ENCODE results near the gene RNGTT.

Gene RNGTT

DNA sequence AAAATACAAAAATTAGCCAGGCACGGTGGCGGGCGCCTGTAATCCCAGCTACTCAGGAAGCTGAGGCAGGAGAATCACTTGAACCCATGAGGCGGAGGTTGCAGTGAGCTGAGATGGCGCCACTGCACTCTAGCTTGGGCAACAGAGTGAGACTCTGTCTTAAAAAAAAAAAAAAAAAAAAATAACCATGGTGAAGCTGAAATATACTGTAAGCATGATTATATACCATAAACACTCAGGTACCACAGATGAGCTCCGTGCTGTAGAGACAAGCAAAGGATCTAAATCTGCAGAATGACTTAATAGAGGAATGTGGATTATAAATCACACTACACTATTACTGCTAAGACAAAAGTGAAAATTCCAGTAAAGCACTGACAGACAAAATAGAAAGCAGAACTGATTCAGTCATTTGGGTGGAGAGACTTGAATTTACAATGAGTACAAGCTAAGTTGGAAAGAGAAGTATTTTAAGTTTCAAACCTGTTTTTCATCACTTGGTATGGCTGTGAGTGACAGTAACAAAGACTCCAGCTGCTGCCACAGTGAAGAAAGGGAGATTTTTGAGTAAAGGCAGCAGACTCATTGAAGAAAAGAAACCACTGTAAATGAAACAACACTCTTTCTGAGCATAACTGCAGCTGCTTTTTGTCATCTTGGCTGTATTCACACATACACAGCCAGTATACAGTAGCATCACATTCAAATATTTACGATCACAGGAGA lies 322.1 kb downstream of the RNGTT start:
- DNase-seq, result no peak

DNA sequence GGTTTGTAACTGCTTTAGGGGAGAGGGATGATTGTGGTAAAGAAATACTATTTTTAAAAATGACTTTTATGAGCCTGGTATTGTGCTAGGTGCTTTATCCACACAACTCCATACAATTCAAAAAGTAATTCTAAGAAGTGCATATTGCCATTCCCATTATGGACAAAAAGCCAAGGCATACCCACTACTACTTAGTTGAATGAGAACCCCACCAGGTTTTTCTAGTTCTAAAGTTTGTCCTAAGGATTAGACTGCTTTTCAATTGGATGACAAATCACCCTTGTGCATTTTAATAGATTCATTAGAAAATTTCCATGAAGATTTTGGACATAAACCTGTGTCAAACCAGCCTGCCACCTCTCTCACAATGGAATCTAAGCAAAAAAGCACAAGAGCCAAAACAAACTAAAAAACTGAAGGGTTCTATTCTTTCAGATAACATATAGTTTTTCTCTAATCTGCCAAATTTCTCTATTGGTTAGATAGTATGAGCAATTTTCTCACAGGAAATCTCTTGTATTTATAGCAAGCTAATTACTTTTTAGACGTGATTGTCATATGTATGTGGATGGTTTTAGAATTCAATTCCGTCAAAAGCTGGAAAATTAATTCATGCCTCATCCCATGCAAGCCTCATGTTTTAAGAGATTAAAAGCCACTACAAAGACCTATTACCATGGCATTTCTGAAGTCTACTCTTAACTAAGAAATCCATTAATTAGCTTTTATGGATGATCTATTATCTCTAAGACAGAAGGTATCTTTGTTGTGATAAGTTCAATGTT lies 325.5 kb downstream of the RNGTT start:
- no peak for DNase-seq

GRCh38 chr6:88636871-88637270 lies 326.5 kb downstream of the RNGTT start:
- DNase-seq, result no peak

GRCh38 chr6:88633782-88634181 lies 329.6 kb downstream of the RNGTT start:
- DNase-seq, result no peak

DNA sequence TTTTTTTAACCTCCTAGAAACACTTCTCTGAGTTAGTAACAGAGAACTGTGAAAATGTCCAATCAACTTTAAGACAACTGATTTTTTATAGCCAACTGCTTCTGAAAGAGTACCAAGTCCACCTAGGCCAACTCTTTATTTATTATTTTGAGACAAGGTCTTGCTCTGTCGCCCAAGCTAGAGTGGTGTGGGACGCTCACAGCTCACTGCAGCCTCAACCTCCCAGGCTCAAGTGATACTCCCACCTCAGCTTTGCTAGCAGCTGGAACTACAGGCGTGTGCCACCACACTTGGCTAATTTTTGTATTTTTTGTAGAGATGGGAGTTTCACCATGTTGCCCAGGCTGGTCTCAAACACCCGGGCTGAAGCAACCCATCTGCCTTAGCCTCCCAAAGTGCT lies 331.6 kb downstream of the RNGTT start:
- no peak for DNase-seq

GRCh38 chr6:88629838-88630494 lies 333.5 kb downstream of the RNGTT start:
- no peak for DNase-seq

- no peak for DNase-seq
Measured at GRCh38 chr6:88626460-88626859, 337.0 kb downstream of the RNGTT start.

- DNase-seq, result no peak
Measured at GRCh38 chr6:88623531-88623930, 339.9 kb downstream of the RNGTT start.

GRCh38 chr6:88619951-88620350 lies 343.5 kb downstream of the RNGTT start:
- DNase-seq, result no peak

GRCh38 chr6:88616380-88616779 lies 347.0 kb downstream of the RNGTT start:
- no peak for DNase-seq

DNA sequence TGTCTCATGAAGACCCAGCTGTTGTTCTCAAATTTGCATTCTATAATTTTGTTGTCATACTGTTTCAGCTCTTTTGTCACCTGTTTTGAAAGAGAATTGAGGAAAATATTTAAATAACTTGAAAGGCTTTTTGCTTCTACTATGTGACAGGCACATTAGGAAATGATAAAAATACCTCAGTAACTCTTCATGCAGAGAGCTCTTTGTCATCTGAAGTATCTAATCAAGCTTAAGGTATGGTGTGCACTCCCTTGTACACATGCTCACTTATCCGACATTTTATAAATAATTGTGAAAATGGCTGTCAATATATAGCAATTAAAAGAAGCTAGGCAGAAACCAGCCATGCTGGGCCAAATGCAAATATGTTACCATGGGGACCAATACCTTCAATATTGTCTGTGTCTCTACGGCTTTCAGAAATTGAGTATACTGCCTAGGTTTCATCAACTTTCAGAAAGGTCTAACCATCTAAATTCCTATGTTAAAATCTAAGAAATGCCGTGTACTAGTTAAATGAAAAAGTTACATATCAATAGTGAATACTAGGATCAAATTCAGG lies 349.0 kb downstream of the RNGTT start:
- no peak for DNase-seq

GRCh38 chr6:88612631-88613030 lies 350.8 kb downstream of the RNGTT start:
- no peak for DNase-seq

DNA sequence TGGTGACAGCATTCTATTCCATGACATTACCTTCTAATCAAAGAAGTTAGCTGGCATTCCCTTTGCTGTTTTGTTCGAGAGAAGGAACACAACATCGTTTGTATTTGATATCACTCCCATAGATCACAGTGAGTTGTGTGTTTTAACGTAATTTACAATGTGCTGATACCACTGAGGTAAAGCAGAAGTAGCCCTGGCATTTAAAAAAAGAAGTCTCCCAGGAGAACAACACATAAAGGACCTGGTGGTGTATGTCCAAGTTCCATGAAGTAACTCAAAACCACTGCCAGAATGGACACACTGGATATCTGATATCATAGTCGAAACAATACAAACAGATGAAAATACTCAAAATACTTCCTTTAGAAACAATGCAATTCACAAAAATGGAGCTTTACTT lies 351.7 kb downstream of the RNGTT start:
- DNase-seq, result no peak

DNA sequence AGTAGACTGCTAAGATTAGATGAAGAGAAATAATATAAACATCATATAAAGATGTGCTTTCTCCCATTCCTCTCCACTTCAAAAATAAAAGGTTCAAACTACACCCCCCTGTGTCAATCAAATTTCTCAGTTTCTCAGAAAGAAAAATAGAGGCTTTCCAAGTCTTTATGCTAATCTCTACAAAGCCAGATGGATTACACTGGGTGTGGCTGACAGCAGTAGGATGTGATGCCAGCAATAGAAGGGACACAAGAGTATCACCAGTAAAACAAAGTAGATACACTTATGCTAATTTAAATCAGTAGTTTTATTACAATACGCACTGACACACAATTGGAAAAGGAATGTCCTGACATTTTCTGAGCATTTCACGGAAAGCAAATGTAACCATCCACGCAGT lies 353.4 kb downstream of the RNGTT start:
- no peak for DNase-seq

GRCh38 chr6:88605271-88605670 lies 358.1 kb downstream of the RNGTT start:
- no peak for DNase-seq

DNA sequence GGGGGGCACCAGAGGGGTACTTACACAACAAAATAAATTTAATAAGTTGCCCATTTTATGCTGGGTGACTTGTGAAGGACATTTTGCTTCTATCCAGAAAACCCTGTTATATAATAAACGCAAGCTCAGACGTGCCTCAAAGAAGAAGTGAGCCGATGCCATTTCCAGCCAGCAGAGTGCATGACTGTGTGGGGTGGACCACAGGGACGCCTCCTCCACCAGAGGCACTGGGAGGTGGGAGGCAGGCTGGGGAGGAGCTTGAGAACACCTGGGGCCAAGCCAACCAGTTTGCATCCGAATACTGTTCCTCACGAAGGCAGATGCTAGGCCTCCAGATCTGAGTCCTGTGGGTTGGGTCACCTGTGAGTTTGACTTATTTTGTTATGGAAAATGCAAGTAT lies 363.8 kb downstream of the RNGTT start:
- no peak for DNase-seq

DNA sequence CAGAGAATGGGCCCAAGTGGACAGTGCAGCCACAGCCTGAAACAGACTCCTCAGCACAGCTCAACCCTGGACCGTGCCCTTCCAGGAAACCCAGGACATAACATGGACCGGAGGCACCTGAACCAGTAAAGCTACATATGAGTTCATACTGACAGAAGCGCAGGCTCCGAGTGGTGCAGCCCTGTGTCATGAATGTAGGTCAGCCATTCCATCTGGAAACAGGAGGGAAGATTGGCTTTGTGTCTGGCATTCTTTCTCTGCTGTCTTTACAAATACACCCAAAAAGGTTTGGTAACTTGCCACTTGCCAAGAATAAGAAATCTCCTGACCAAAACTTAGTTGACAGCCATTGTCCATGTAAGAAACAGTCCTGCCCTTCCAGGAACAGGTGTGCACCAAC lies 366.6 kb downstream of the RNGTT start:
- DNase-seq, result no peak

- no peak for DNase-seq
Measured at GRCh38 chr6:88588938-88589337, 374.5 kb downstream of the RNGTT start.

GRCh38 chr6:88587150-88587520 lies 376.3 kb downstream of the RNGTT start:
- DNase-seq, result no peak

DNA sequence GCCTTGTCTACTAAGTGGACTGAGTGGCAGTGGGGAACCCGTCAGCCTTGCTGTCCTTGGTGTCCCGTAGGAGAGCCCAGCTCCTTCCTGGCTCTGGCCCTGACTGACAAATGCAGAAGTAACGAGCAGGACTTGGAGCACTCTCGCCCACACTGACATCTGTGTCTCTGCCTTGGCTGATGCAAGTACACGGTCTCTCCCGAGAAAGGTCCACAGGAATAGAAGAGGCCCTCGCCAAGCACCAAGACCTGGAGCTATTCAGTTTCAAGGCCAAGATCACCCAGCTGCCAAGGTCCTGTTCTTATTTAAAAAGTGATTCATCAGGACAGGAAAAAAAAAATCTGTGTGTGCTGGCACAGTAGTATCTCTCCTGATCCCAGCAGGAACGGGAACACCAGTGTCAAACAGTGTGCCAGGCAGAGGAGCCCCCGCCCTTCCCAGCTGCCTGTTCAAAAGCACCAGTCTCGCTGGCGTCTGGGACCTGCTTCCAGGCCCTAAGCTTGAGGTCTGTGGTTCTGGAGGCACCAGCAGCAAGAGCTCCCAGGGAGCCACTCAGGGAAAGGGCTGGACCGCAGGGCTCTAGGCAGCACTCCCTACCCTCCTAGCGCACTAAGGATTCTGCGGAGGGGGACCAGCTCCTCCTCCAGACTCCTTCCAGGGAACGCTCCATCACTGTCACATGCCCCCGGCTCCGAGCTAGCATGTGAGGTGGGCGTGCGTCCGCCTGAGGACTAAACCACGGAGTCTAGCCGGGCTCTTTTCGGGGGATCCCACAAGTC lies 376.9 kb downstream of the RNGTT start:
- no peak for DNase-seq

DNA sequence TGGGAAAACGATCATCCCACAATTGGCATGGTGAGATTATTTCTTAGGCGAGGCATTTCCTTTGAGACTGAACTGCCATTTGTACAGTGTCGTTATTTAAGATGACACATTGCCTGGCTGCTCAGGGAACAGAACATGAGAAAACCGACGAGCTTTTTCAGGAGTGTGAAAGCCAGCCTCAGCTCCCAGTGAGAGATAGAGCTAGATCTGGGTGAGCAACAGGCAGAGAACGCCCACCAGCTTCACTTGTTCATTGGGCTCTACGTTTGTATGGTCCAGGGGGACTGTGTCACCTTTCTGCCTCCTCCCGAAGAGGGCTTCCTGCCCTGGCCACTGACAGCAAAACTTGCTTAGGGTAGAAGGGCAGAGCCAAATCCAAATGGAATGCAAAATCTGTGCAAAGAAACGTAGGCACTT lies 378.1 kb downstream of the RNGTT start:
- DNase-seq, result no peak

DNA sequence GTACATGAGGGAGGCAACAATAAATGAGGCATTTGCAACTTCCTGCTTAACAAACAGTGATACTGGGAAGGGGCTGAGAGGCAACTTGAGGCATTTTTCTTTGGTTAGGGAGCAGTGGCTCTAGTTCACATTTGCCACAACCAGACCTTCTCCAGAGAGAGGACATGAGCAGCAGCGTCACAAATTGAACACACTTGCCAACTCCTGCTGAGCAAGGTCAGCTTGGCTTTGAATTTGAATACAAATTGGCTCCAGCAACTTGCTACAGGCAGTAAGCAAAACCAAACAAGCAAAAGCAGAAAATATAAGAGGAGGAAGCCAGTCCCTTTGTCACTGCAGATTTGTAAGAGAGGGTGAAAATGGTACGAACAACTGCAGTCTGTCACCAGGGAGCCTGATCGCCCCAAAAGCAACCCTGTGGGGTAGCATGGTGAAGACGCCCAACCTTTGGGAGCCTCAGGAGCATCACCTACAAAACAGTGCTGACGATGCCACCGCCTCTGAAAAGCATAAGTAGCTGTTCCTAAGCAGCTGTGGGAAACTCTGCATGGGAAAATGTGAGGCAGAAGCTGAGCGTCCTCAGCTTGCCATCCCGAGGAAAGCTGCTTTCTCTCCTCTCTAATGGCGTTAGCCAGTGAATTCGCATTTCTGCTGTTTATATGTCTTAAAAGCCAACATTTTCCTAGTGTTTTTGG lies 378.7 kb downstream of the RNGTT start:
- no peak for DNase-seq
